CD4-positive, alpha-beta T cell treated with Interleukin-15 for 1 hour (primary cell): Measurements from ENCODE around the gene TMPRSS11D.

Source experiments
- DNase-seq: peaks from one replicate; pipeline ENCODE4 v3.0.0-alpha.2; 2020

TMPRSS11D gene

GRCh38 chr4:67883902-67884301 is at the start of gene TMPRSS11D:
Gene TMPRSS11D (minus strand): TSS chr4:67884002. CDS start chr4:67883933, 69 bp downstream.
- no peak for DNase-seq

GRCh38 chr4:67933038-67933437 is 49.2 kb upstream of the TMPRSS11D start:
- DNase-seq = no peak

- no peak for DNase-seq
These were observed 47.5 kb upstream of the TMPRSS11D start for GRCh38 chr4:67931256-67931655.

- no peak for DNase-seq
These were observed 45.6 kb upstream of the TMPRSS11D start for GRCh38 chr4:67929426-67929825.

- DNase-seq = no peak
These were observed 44.7 kb upstream of the TMPRSS11D start for GRCh38 chr4:67928546-67928945.

- no peak for DNase-seq
These were observed 43.4 kb upstream of the TMPRSS11D start for GRCh38 chr4:67927251-67927650.

- DNase-seq = no peak
These were observed 42.7 kb upstream of the TMPRSS11D start for GRCh38 chr4:67926485-67926884.

GRCh38 chr4:67922697-67923096 is 38.9 kb upstream of the TMPRSS11D start:
- no peak for DNase-seq

- no peak for DNase-seq
These were observed 34.6 kb upstream of the TMPRSS11D start for GRCh38 chr4:67918428-67918827.

GRCh38 chr4:67915400-67915966 is 31.7 kb upstream of the TMPRSS11D start:
- no peak for DNase-seq

GRCh38 chr4:67912080-67912479 is 28.3 kb upstream of the TMPRSS11D start:
- DNase-seq = no peak

- no peak for DNase-seq
These were observed 27.8 kb upstream of the TMPRSS11D start for GRCh38 chr4:67911638-67912037.

- DNase-seq = no peak
These were observed 27.3 kb upstream of the TMPRSS11D start for GRCh38 chr4:67911141-67911540.

GRCh38 chr4:67910585-67910905 is 26.7 kb upstream of the TMPRSS11D start:
- no peak for DNase-seq

- DNase-seq = no peak
These were observed 26.2 kb upstream of the TMPRSS11D start for GRCh38 chr4:67909905-67910584.

GRCh38 chr4:67907650-67908049 is 23.8 kb upstream of the TMPRSS11D start:
- DNase-seq = no peak

- no peak for DNase-seq
These were observed 15.3 kb upstream of the TMPRSS11D start for GRCh38 chr4:67899096-67899495.

- no peak for DNase-seq
These were observed 13.9 kb upstream of the TMPRSS11D start for GRCh38 chr4:67897686-67898085.

GRCh38 chr4:67896421-67897065 is 12.7 kb upstream of the TMPRSS11D start:
- DNase-seq = no peak

- no peak for DNase-seq
These were observed 10.9 kb upstream of the TMPRSS11D start for GRCh38 chr4:67894659-67895058.

GRCh38 chr4:67892905-67893304 is 9.1 kb upstream of the TMPRSS11D start:
- DNase-seq = no peak

GRCh38 chr4:67892253-67892652 is 8.5 kb upstream of the TMPRSS11D start:
- DNase-seq = no peak

- no peak for DNase-seq
These were observed 7.8 kb upstream of the TMPRSS11D start for GRCh38 chr4:67891645-67892044.

GRCh38 chr4:67886281-67886680 is 2.5 kb upstream of the TMPRSS11D start:
- DNase-seq = no peak

- DNase-seq = no peak
These were observed 2.0 kb upstream of the TMPRSS11D start for GRCh38 chr4:67885762-67886161.
